A673 (cell line): ENCODE data around the gene ATG12.

Source experiments
- EZH2 ChIP-seq: fragments of 200-600 bp; sonication (generic); IDR thresholded peaks from 2 replicates; pipeline ENCODE4 v1.6.1; 2017; ENCODE audit warnings: borderline replicate concordance, low read depth, mild to moderate bottlenecking, mixed read lengths, antibody characterized with exemption, low read length; ENCODE audit not compliant: poor library complexity, severe bottlenecking
- TF ChIP-seq, protein P1 (sequence below): fragments of 300-800, 200-600 bp; sonication (generic); conservative IDR thresholded peaks from 2 replicates; pipeline ENCODE4 v1.5.1; 2017; ENCODE audit warnings: low read depth, mild to moderate bottlenecking, antibody characterized with exemption, low read length, moderate library complexity, mixed read lengths

DNA sequence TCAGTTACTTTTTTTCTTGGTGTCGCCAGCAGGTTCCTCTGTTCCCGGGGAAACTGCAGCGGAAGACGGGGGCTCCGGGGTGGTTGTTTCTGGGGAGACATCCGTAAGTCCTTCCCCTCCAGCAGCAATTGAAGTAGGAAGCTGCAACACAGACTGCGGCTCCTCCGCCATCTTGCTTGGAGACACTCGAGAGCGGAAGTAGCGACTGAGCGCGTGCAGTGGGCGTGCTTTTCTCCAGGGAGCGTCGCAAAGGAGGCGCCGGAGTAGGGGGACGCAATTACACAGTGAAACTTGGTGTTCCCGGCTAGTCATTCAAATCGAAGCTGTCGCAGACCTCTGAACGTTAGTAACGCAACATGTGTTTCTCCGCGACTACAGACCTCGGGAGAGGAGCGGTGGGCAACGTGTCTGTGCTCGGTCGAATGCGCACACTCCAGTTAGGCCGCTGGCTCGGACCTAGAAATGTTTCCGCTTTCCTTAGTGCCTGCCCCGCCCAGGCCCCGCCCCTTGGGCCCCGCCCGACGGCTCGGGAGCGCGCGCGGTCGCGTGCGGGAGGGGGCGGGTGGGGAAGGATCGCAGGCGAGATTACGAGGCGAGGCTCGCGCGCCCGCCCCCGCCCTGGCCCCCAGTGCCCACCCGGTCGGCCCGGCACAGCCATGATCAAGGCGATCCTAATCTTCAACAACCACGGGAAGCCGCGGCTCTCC, at the start of gene ATG12, which contains the start of gene AP3S1:
- TF ChIP-seq, protein P1, sequence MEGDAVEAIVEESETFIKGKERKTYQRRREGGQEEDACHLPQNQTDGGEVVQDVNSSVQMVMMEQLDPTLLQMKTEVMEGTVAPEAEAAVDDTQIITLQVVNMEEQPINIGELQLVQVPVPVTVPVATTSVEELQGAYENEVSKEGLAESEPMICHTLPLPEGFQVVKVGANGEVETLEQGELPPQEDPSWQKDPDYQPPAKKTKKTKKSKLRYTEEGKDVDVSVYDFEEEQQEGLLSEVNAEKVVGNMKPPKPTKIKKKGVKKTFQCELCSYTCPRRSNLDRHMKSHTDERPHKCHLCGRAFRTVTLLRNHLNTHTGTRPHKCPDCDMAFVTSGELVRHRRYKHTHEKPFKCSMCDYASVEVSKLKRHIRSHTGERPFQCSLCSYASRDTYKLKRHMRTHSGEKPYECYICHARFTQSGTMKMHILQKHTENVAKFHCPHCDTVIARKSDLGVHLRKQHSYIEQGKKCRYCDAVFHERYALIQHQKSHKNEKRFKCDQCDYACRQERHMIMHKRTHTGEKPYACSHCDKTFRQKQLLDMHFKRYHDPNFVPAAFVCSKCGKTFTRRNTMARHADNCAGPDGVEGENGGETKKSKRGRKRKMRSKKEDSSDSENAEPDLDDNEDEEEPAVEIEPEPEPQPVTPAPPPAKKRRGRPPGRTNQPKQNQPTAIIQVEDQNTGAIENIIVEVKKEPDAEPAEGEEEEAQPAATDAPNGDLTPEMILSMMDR, result no peak
- TF ChIP-seq EZH2, result no peak
